GM21528 (cell line): ENCODE measurements around the gene MAP3K21.

Source experiments
- ATAC-seq: cut with Tn5 transposase; IDR thresholded peaks from one replicate; pipeline ENCODE4 v1.9.1; 2021; ENCODE audit warnings: mild to moderate bottlenecking, moderate library complexity; ENCODE audit not compliant: unreplicated experiment, low FRiP score

Gene MAP3K21

DNA sequence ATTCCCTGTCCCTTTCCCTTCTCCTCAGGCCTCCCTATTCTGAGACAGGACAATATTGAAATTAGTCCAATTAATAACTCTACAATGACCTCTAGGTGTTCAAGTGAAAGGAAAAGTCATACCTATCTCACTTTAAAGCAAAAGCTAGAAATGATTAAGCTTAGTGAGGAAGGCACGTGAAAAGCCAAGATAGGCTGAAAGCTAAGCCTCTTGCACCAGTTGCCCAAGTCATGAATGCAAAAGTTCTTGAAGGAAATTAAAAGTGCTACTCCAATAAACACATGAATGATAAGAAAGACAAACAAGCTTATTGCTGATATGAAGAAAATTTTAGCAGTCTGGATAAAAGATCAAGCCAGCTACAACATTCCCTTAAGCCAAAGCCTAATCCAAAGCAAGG lies 3.8 kb upstream of the MAP3K21 start:
- ATAC-seq = no peak

DNA sequence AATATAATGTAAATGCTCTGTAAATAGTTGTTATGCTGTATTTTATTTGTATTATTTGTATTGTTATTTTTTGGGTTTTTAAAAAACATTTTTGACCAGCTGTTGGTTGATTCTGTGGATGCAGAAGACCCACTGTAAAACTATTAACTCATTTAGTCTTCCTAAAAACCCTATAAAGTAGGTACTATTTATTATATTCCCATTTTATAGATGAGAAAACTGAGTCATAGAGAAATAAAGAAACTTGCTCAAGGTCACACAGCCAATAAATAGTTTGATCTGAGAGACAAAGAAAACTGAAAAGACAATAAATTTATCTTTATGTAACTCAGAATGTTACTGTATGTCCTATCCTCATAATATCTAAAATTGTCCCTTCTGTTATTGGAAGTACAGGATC lies 1.2 kb upstream of the MAP3K21 start:
- ATAC-seq = no peak

DNA sequence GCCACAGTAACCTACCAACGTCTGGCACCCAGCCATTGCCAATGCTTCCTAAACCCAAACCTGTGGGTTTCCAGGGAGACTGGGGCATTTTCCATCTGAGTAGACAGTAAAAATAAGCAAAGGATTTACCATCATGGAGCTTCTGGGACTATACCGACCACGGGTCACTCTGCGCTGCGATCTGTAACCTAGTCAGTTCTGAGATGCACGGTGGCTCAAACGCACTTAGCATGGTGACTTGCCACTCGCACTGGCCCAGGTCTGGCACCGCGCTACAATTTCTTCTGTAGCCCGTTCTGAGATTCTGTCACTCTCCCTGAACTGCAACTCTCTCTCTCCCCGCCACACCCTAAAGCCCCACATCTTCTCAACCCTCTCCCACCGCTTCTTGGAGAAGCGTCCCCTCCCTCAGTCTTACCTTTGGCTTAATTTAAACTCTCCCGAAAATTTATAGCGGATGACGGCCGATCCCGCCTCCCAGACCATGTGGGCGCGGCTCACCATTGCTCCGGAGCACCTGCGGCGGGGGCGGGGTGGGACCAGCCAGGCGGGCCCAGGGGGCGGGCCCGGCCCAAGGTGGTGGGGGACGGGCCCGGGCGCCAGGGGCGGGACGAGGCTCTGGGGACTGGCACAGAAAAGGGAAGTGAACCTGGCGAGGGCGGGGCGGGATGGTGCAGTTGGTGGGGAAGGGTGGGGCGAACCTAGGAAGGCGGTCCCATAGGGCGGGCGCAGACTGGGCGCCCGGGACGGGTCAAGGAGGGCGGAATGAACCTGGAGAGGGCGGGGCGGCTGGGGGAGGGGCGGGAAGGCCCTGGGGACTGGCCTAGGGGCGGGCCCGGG lies 493 bp upstream of the MAP3K21 start:
- peak; percentile 92 for ATAC-seq

DNA sequence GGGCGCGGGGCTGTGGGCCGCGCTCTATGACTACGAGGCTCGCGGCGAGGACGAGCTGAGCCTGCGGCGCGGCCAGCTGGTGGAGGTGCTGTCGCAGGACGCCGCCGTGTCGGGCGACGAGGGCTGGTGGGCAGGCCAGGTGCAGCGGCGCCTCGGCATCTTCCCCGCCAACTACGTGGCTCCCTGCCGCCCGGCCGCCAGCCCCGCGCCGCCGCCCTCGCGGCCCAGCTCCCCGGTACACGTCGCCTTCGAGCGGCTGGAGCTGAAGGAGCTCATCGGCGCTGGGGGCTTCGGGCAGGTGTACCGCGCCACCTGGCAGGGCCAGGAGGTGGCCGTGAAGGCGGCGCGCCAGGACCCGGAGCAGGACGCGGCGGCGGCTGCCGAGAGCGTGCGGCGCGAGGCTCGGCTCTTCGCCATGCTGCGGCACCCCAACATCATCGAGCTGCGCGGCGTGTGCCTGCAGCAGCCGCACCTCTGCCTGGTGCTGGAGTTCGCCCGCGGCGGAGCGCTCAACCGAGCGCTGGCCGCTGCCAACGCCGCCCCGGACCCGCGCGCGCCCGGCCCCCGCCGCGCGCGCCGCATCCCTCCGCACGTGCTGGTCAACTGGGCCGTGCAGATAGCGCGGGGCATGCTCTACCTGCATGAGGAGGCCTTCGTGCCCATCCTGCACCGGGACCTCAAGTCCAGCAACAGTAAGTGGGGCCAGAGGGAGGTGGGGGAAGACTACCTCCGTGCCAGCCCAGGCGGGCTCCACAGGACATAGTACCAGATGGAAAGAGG lies 808 bp downstream of the MAP3K21 start:
- peak; percentile 26 for ATAC-seq

DNA sequence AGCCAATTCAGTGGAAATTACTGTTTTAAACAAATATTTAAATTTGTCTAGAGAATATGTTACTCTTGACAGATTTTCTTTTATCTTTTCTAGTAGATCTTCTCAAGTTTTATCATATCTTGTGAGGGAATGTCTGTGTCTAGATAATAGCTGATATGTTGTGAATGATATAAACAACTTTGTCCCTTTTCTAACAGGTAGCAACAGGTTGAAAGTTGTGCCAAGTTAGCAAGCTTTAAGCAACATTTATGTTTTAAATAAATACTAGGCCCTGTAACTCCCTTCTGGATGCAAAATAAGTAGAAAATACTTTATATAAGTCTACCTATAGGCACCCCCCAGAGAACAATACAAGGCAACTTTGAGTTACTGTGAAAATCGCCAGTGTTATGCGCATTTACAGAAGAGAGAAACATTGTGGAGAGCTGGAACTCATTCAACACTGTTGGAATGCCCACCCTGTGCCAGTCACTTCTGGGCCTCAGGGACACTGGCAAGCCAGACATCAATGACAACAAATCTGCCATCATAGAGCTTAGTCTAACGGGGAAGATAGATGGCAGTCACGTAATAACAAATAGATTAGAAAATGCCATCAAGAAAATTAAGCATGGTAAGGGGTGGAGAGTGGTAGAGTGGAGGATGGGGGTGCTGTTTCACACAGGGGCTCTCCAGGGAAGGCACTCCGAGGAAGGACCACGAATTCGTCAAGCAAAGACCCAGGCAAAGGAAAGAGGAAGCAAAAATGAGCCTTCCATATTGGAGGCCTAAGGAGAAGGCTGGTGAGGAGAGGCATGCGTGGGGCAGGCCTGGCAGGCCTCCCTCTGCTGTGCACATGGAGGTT lies 4.4 kb downstream of the MAP3K21 start:
- ATAC-seq = no peak

DNA sequence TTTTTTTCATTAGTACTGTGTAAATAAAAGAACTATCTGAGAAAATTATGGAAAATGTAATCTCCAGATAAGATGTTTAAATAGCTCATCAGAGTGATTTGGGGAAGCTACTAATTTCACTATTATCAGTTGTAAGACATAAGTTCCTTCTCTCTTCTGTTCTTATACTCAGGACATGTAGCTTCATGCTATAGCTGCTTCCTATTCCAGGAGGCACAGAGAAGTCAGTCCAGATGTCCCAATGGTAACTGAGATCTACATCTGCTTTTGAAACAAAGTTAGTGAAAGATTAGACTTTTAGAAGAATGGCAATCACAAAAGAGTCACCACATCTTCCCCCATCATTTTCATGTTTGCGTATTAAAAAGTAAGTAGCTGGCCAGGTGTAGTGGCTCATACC lies 5.6 kb downstream of the MAP3K21 start:
- ATAC-seq = no peak

DNA sequence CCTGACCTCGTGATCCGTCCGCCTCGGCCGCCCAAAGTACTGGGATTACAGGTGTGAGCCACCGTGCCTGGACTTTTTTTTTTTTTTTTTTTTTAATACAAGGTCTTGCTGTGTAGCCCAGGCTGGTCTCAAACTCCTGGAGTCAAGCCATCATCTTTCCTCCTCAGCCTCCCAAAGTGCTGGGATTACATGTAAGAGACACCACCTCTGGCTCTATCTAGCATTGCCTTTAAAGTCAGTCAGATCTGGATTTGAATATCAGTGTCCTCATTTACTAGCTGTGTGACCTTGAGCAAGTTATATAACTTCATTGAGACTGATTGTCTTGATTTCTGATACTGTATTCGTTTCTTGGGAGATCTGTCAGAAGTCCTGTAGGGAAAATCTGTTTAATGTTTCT lies 6.6 kb downstream of the MAP3K21 start:
- no peak for ATAC-seq

DNA sequence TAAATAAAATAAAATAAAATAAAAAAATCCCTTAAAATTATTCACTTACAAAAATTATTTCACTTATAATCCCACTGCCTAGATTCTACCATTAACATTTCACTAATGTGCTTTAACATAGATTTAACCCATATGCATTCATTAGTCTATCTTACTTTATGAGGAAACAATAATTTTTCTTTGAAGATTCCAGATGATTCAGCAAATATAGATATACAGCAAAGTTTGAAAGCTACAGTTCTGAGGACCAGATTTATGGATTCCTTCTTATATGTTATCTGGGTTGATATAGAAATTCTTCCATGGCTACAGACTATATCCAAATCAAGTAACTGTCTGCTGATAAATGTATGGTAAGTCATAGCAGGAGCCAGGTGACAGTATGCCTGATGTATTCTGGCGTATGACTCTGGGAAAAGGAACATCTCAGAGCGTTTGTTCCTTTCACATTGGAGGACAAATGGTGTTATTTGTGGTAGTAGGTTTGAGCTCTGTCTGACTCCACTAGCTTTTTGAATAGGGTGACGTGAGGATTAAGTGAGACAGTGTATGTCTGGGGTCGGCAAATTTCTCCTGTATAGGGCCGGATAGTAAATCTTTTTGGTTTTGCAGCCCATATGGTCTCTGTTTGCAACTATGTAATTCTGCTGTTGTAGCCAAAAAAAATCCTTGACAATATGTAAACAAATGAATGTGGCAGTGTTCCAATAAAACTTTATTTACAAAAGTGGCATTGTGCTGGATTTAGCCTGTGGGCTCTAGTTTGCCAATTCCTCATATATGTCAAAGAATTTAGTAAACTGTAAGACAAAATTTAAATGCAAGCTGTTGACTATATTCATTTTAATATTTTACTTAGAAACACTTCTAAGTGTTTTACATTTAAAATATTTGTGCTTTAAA lies 9.3 kb downstream of the MAP3K21 start:
- ATAC-seq = no peak

DNA sequence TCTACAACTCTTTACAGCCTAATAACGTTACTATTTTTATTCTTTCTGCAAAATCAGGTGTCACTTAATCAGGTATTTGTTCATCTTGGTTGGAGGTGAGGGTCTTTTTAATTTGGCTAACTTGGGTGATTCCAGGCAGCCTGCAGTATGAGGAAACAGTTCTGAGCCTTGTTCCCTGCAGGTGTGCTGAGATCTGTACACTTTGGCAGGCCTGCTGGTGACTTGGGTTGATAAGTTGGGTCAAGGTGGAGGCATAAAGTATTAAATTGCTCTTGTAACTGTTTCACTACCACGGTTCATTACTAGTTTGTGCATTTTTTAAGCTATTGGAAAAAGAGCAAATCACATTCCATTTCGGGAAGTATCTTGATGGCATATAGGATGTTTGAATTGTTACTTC lies 10.0 kb downstream of the MAP3K21 start:
- ATAC-seq = no peak

DNA sequence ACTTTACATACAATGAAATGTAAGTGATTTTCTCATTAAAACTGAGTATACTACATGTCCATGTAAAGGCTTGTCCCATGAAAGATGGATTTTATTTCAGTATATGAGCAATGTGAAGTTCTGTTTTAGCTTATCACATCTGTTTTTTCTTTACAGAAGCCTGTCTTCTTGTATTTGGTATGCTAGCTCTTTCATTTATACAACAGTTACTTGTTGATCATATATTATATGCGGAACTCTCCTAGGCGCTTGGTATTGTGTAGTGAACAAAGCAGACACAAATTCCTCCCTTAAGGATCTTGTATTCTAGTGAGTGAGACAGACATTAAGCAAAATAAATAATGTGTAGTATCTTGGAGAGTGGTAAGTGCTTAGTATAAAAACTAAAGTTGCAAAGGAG lies 10.6 kb downstream of the MAP3K21 start:
- ATAC-seq = no peak

DNA sequence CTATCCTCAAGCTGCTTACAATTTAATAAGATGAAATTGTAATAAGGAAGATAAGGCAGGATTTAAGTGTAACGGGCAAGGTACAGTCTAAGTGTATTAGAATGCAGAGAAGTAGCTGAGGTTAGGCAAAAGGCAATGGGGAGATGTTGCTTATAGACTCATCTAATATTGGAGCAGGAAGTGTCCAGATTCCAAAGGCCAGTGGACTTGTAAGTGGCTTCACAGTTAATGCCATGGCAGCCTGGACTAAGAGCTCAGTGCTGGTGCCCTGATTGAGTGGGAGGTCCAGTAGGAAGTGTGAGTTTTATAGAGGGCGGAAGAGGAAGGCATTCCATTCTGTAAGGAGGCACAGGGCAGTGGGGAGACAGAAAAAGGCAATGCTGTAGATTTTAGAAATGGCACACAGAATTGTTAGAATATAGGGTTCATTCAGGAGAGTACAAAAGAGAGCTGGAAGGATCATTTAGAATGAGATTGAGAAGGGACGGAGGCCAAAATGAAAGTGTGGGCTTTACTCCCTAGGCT lies 12.6 kb downstream of the MAP3K21 start:
- ATAC-seq = no peak

DNA sequence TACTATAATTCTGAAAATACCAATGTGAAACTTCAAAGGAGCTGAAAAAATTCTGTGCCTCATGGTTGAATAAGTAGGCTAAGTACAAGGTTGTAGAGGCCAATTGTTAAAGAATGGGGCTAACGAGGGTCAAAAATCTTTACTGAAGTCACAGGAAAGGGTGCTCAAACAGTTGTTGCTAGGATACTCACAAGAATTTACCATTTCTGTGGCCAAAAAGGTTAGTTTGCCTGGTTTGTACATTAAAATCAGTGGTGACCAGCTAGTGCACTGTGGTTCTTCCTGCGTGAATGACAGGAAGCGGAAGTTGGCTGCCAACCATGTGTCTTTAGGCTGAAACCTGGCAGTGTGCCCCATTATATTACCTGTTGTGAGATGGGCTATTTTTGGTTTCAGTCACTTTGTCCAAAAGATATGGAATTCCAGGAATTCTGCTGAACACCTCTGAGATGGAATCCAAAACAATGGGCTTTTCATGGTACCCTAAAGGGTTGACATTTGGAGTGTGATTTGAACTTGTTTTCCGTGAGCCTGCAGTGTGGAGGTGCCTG lies 13.5 kb downstream of the MAP3K21 start:
- no peak for ATAC-seq

DNA sequence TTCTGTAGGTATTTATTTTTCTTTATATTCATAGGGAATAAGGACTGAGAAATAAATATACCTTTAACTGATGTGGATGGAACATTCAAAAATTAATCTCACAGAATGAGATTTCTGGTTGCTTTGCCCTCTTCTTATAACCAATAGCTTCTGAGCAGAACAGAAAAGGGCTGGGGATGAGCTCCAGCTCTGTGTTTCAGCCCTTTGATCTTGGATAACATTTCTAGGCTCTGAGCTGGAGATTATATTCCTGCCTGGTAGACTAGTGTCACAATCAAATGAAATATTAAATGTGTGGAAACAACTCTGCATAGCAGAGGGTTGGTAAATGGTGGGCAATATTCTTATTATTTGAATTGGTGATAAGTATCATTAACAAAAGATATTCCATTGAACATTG lies 14.6 kb downstream of the MAP3K21 start:
- no peak for ATAC-seq

DNA sequence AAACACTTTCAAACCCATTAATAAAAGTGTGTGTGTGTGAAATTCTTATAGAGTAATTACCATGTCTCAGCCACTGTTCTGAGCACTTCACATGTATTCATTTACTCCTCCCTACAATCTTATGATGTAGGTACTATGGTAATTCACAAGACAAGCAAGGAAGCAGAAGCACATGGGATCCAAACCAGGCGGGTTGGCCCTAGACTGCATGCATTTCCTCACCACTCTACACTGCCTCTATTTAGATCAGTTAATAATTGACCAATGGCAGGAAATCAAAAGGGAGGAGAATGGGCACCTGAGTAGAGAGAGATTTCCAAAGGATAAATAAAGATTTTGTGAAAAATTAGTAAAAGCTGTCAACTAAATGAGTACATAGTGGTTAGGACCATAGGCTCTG lies 15.7 kb downstream of the MAP3K21 start:
- ATAC-seq = no peak

DNA sequence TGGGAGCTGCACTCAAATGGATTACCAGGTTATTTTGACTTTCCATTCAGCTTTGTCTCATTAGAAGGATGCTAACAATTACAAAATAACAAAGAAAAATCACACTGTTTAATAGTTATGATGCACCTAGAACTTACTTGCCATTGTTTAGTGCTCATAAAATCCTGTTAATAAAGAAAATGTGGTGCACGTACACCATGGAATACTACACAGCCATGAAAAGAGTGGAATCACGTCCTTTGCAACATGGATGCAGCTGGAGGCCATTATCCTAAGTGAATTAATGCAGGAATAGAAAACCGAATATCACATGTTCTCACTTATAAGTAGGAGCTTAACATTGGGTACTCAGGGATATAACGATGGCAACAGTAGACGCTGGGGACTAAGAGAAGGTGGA lies 19.8 kb downstream of the MAP3K21 start:
- no peak for ATAC-seq

DNA sequence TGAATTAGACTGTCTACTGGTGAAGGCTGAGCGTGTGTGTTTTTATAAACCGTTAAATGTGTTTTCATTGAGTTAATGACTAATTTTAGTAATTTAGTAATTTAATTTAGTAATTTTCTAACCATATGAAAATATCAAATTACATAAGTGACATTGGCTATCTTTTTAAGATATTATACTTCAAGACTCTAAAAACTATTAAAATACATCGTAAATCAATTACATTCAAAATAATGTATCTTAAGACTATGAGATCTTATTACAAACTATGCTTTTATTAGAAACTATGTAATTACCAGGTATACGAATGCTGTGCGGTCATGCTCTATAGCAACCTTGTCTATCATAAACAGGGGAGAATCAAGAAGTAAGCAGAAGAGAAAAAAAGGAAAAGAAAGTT lies 21.6 kb downstream of the MAP3K21 start:
- no peak for ATAC-seq

DNA sequence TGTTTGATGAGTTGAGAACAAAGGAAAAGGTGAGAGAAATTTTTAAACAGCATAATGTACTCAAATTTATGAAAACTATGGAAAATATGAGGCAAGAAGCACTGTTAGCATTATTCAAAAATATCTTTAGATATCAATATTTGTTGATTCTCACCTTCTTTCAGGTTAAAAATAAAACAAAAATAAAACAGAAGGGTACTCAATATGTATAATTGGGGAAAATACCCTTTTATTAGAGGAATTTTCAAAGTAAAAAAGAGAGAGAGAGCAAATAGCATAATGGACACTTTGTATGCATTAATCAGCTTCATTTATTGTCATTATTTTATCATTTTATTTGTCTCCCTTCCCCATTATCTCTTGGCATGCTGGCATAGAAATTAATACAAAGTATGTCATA lies 27.5 kb downstream of the MAP3K21 start:
- no peak for ATAC-seq

DNA sequence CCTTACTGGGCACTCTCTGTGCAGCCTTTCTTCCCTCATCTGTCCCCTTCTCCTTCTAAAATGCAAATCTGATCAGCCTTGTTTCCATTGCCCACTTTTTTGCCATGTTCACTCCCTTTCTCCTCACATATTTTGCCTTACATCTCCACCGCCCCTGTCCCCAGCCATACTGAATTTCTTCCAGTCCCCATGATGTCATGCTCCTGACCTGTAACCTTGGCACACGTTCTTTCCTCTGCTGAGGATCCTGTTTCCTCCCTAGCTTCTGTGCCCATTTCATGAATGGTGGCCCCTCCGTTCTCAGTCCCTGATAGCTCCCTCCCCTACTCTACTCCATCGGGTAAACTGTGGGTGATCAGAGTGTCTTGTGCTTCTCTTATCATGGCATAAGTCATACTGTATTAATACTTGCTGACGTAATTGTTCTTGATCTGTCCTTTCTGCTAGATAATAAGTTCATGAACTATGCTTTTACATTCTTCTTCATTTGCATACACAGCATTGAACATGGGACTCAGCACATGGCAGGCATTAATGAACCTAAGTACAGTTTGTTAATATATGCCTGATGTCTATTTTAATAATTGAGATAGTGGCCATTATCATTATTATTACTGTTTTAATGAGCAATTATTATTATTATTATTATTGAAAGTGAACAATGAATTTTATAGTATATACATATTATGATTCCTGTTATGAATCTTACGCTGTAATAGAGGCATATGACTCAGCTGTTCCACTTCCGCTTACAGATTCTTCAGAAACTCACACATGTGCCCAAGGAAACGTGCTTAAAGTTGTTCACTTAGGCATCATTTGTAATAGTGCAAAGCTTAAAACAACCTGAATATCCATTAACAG lies 28.5 kb downstream of the MAP3K21 start:
- ATAC-seq = peak; percentile 61

DNA sequence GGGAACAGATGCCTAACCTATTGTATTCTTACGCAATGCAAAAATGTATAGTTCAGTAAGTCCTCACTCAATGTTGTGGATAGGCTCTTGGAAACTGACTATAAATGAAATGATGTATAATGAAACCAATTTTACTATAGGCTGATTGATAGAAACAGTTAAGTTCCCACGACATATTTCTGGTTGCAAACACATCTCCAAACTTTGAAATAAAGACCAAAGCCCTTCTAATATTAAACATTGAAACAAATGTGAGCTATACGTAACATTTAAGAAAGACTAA lies 29.1 kb downstream of the MAP3K21 start:
- peak; percentile 36 for ATAC-seq
